Right ventricle myocardium superior (tissue), 1 donor: Measurements from ENCODE around the gene DDX1. TPM values are rescaled to one million over a fixed set of nuclear protein-coding genes. Genes with fewer than 3 reads are reported as not detected.
"Not testable (repeated sequence)": the region's sequence is repeated elsewhere in the genome, so short reads cannot be mapped to it uniquely, and the experiment has no call there.

Experiments
- ATAC-seq: fragments of 200-7000 bp; cut with Tn5 transposase; one replicate; pipeline ENCODE4 v1.9.1; 2020; ENCODE audit warnings: mild to moderate bottlenecking; ENCODE audit not compliant: poor library complexity
- DNase-seq: peaks from one replicate; pipeline ENCODE4 v3.0.0-alpha.2; 2020
- intact Hi-C: fragments of 100-400 bp; cut with DNase I; formaldehyde crosslinking; loops from one replicate; pipeline ENCODE4 v1.11.2; 2022
- total RNA-seq: library from RNA; stranded (reverse); fragmentation: NEBNext Ultra II Directional; extraction: Animal tissue kit (Norgen Biotek cat#: 25700); gene quantifications from one replicate; pipeline ENCODE4 v1.2.1, GENCODE V29; 2021
- donor health status: DM: no; HTN: yes; CAD: no; lungs with severe emphysema.

DDX1 gene
- total RNA-seq, 1 donor from 2014 or later = 155 TPM

GRCh38 chr2:15609341-15610042, 17.8 kb downstream of the DDX1 start:
- intact Hi-C loops = loop anchor here (10.0 kb wide), 1 partner anchor 145 kb away; no protein-coding TSS in a partner anchor
- no peak for DNase-seq
- no peak for ATAC-seq

DNA sequence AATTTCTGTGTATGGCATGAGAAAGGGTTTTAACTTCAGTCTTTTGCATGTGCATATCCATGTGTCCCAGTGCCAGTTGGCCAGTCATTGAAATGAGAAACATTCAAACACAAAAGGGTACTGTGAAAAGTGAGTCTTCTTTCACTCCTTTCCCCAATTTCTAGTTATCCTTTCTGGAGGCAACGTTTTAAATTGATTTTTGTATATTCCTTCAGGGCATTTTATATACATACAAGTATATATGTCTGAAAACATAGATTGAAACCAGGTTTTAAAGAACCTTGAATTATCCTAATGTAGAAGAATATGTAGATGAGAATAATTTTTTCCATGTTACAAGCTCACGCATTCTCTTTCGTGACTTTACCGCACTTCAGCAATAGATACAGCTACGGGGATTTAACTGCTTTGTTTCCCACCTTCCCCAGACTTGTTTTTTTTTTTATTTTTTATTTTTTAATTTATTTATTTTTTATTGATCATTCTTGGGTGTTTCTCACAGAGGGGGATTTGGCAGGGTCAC, 18.8 kb downstream of the DDX1 start:
- no peak for ATAC-seq
- intact Hi-C loops = no loop called here
- no peak for DNase-seq

DNA sequence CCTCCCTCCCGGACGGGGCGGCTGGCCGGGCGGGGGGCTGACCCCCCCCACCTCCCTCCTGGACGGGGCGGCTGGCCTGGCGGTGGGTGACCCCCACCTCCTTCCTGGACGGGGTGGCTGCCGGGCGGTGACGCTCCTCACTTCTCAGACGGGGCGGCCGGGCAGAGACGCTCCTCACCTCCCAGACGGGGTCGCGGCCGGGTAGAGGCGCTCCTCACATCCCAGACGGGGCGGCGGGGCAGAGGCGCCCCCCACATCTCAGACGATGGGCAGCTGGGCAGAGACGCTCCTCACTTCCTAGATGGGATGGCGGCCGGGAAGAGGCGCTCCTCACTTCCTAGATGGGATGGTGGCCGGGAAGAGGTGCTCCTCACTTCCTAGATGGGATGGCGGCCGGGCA, 20.4 kb downstream of the DDX1 start:
- ATAC-seq, intact Hi-C loops, DNase-seq: not testable (repeated sequence)

GRCh38 chr2:15613736-15614429, 22.2 kb downstream of the DDX1 start:
- ATAC-seq (no peak), DNase-seq (no peak)
- intact Hi-C loops = no loop called here

- no peak for DNase-seq
- peak; percentile 45 for ATAC-seq
- intact Hi-C loops = no loop called here
Measured at GRCh38 chr2:15614545-15615300, 23.1 kb downstream of the DDX1 start.

- intact Hi-C loops = no loop called here
- ATAC-seq (no peak), DNase-seq (no peak)
Measured at GRCh38 chr2:15615301-15615920, 23.7 kb downstream of the DDX1 start.

GRCh38 chr2:15616429-15616828, 24.8 kb downstream of the DDX1 start:
- intact Hi-C loops = no loop called here
- DNase-seq (no peak), ATAC-seq (no peak)

DNA sequence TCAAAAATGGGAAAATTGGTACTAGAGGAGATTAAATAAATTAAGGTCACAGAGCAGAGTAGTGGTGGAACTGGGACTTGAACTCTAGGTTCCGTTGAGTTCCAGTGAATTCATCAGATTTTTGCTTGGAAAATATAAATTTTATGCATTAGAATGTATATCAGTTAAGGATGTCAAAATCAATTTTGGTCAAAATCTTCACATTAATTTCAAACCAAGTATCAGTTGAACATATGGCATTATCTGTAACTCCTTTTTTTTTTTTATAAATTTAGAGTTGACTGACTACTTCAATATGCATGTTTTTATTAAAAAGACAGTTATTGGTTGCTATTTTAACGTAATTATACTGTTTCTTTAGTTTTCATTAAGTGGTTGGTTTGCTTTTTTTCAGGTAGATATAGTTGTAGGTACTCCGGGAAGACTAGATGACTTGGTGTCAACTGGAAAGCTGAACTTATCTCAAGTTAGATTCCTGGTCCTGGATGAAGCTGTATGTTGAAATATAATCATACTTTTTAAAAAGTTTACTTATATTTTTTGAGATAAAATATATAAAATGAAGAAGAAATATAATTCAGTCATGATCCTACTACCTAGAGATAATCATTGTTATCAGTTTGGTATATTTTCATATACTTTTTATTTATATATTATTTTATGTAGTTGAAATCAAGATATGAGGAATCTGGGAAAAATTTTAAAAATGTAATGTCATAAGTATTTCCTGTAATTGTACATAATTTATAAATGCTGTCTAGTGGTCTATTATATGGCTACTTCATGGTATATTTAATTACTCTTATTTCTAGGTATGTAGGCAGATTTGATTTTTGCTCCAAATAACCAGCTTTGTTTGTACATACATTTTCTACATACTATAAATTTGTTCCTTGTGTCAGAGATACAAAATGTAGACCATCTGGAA, 25.4 kb downstream of the DDX1 start:
- intact Hi-C loops = no loop called here
- ATAC-seq (no peak), DNase-seq (no peak)

GRCh38 chr2:15617778-15618448, 26.2 kb downstream of the DDX1 start:
- intact Hi-C loops = no loop called here
- ATAC-seq (no peak), DNase-seq (no peak)

- intact Hi-C loops = no loop called here
- peak; percentile 27 for ATAC-seq
- no peak for DNase-seq
Measured at GRCh38 chr2:15618449-15618855, 26.8 kb downstream of the DDX1 start.

- intact Hi-C loops = no loop called here
- ATAC-seq = no peak
- DNase-seq = no peak
Measured at GRCh38 chr2:15619076-15619475, 27.4 kb downstream of the DDX1 start.

GRCh38 chr2:15619510-15619909, 27.8 kb downstream of the DDX1 start:
- ATAC-seq = no peak
- DNase-seq = no peak
- intact Hi-C loops = no loop called here

DNA sequence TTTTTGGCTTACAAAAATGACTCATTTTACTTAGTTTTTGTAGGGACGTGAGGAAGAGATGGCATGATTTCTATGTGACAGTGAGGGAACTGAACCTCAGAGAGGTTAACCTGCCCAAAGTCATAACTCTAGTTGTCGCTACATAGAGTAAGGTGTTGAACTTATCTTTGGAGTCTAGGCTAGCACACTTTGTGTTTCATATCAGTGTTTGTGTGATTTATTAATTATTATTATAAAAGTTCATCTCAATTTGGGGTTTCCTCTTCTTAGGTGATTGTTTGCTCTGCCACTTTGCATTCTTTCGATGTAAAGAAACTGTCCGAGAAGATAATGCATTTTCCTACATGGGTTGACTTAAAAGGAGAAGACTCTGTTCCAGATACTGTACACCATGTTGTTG, 28.3 kb downstream of the DDX1 start:
- intact Hi-C loops = no loop called here

DNA sequence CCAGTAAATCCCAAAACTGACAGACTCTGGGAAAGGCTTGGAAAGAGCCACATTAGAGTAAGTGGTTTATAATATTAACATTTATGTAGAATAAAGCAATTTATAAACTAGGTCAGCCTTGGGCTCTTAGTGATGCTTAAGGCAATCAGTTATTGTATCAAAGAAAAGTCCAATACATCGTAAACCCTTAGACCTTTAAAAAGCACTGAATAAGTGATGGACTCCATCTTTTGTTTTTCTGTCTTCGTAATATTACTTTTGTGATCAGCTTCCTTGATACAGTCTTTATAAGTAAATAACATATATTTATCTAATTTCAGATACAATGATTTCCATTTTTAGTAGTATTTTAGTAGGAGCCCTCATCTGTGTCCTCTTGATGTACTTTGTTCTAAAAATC, 28.7 kb downstream of the DDX1 start:
- intact Hi-C loops = no loop called here
- no peak for ATAC-seq
- no peak for DNase-seq

More for the DNA sequence above, 28.3 kb downstream of the DDX1 start:
- ATAC-seq (no peak), DNase-seq (no peak)

- no peak for DNase-seq
- intact Hi-C loops = no loop called here
- no peak for ATAC-seq
Measured at GRCh38 chr2:15620857-15621471, 29.3 kb downstream of the DDX1 start.

- ATAC-seq, intact Hi-C loops, DNase-seq: not testable (repeated sequence)
Measured at GRCh38 chr2:15621472-15621870, 29.8 kb downstream of the DDX1 start.

DNA sequence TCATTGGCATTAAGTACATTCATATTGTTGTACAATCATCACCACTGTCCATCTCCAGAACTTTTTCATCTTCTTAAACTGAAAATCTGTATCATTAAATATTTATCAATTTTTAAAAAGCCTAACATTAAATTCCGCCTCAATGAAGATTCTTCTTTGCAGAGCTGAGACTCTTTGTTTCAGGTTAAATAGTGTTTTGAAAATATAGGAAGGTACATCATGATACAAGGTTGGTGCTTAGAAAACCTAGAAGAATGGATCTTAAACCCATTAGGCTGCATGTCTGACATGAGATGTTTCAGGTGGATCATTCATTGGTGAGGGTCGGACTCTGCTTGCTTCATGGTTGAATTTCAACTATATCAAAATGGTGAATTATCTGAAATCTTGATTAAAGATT, 30.5 kb downstream of the DDX1 start:
- intact Hi-C loops = no loop called here
- DNase-seq (no peak), ATAC-seq (no peak)
